ENCODE data around the gene E2F4. TPM values are rescaled to one million over a fixed set of nuclear protein-coding genes. Genes with fewer than 3 reads are reported as not detected.
A peak's percentile ranks its signal among the peaks of the same experiment; 100 is the strongest.

Gene E2F4
- total and polyA plus RNA-seq, 2 experiments from 2014 or later, result 67.0 to 135 TPM

- Histone ChIP-seq H3K36me3 (ENCODE audit: insufficient read depth) (no peaks in the 10 kb centered on the region; the same call in 1 of the 2 replicates), H4K20me1 (replicated peaks; ENCODE audit: insufficient read depth) (no peaks in the 10 kb centered on the region; the same call in 1 of the 2 replicates), H3K9me2 (ENCODE audit: insufficient read depth) (no peaks in the 10 kb centered on the region), H3K4me2 (peak overlapping the region; percentile 93), H3F3A (replicated peaks; ENCODE audit: low read depth) (peaks cover 18% of the 10 kb centered on the region), H3K79me2 (replicated peaks; ENCODE audit: insufficient read depth) (peaks cover 36% of the 10 kb centered on the region), H3K27ac (ENCODE audit: low read depth) (peak overlapping the region; percentile 94), H3K27me3 (ENCODE audit: insufficient read depth) (peaks cover 34% of the 10 kb centered on the region), H2AFZ (peak overlapping the region; percentile 81; the same call in 1 of the 2 replicates), H3K4me1 (ENCODE audit: insufficient read depth) (peaks cover 31% of the 10 kb centered on the region), H3K4me3 (peak overlapping the region; percentile 89)
- Mint-ChIP-seq H3K9me3 (no peaks in the 10 kb centered on the region; the same call in 2 of the 3 replicates), H3K4me3 (peak overlapping the region; percentile 90), H3K27ac (peak overlapping the region; percentile 97), H3K27me3 (ENCODE audit: insufficient read depth, low read depth, poor library complexity) (peaks cover 31% of the 10 kb centered on the region), H3K4me1 (peaks cover 49% of the 10 kb centered on the region), H3K36me3 (ENCODE audit: low read depth) (peaks cover 5% of the 10 kb centered on the region; the same call in 1 of the 3 replicates)
- peak; percentile 45 for ATAC-seq
- peak; percentile 89 for DNase-seq (ENCODE audit: low spot score)
- TF ChIP-seq POLR2AphosphoS5 (IDR thresholded peaks at IDR 0.05; ENCODE audit: low read depth) (peak; percentile 64), ZNF114 (CRISPR knock-in tag; IDR thresholded peaks at IDR 0.05) (no peak), ETS1 (IDR thresholded peaks at IDR 0.05) (peak; percentile 65), CTCF (conservative IDR thresholded peaks at IDR 0.05; ENCODE audit: low read depth in 2 of 2) (peak; percentile 42 to 54)
Observed at GRCh38 chr16:67246081-67246755, 54.3 kb downstream of the E2F4 start.

GRCh38 chr16:67246756-67247191 lies 54.8 kb downstream of the E2F4 start:
- ATAC-seq, result peak; percentile 77
- TF ChIP-seq ETS1 (IDR thresholded peaks at IDR 0.05) (no peak), EZH2 (IDR thresholded peaks at IDR 0.05; ENCODE audit: low read depth, unreplicated experiment) (no peak), CTCF (conservative IDR thresholded peaks at IDR 0.05; ENCODE audit: low read depth in 2 of 2) (peak in 1 of 2 experiments; percentile 42; a peak in 2 of 4 replicates), CREB1 (CRISPR knock-in tag; IDR thresholded peaks at IDR 0.05; ENCODE audit: low read depth) (no peak), POLR2AphosphoS5 (IDR thresholded peaks at IDR 0.05; ENCODE audit: low read depth) (peak; percentile 64; the same call in 1 of the 2 replicates), NANOG (IDR thresholded peaks at IDR 0.05; ENCODE audit: borderline replicate concordance) (no peak)
- Mint-ChIP-seq H3K4me1 (peaks cover 44% of the 10 kb centered on the region), H3K27ac (peak overlapping the region; percentile 97), H3K9me3 (no peaks in the 10 kb centered on the region; the same call in 2 of the 3 replicates), H3K27me3 (ENCODE audit: insufficient read depth, low read depth, poor library complexity) (peaks cover 31% of the 10 kb centered on the region), H3K36me3 (ENCODE audit: low read depth) (peaks cover 5% of the 10 kb centered on the region; the same call in 2 of the 3 replicates), H3K4me3 (peak overlapping the region; percentile 90)
- peak; percentile 97 for DNase-seq (ENCODE audit: low spot score)
- Histone ChIP-seq H3F3A (replicated peaks; ENCODE audit: low read depth) (peaks cover 18% of the 10 kb centered on the region), H3K4me2 (peak overlapping the region; percentile 93), H3K4me3 (peak overlapping the region; percentile 89), H3K27ac (ENCODE audit: low read depth) (peak overlapping the region; percentile 94; the same call in 1 of the 2 replicates), H3K9me2 (ENCODE audit: insufficient read depth) (no peaks in the 10 kb centered on the region), H3K4me1 (ENCODE audit: insufficient read depth) (peaks cover 26% of the 10 kb centered on the region), H2AFZ (peak overlapping the region; percentile 87), H4K20me1 (replicated peaks; ENCODE audit: insufficient read depth) (no peaks in the 10 kb centered on the region; the same call in 1 of the 2 replicates), H3K27me3 (ENCODE audit: insufficient read depth) (peaks cover 34% of the 10 kb centered on the region), H3K79me2 (replicated peaks; ENCODE audit: insufficient read depth) (peaks cover 36% of the 10 kb centered on the region), H3K36me3 (ENCODE audit: insufficient read depth) (no peaks in the 10 kb centered on the region; the same call in 1 of the 2 replicates)
